KOPT-K1 (cell line): Measurements from ENCODE around the gene DDHD1.

Experiments used
- H3K27ac ChIP-seq: fragments of 200-600 bp; sonication (generic); 2 replicates; pipeline ENCODE4 v1.5.1; 2016; ENCODE audit warnings: antibody characterized with exemption, mild to moderate bottlenecking, low read depth, low read length; ENCODE audit not compliant: poor library complexity, severe bottlenecking
- H3K36me3 ChIP-seq: fragments of 200-600 bp; sonication (generic); 2 replicates; pipeline ENCODE4 v1.5.1; 2017; ENCODE audit warnings: antibody characterized with exemption, mild to moderate bottlenecking, low read length, moderate library complexity; ENCODE audit not compliant: insufficient read depth
- H3K9me3 ChIP-seq: fragments of 200-600 bp; sonication (generic); 2 replicates; pipeline ENCODE4 v1.5.1; 2017; ENCODE audit warnings: antibody characterized with exemption, low read length, mild to moderate bottlenecking; ENCODE audit not compliant: insufficient read depth, poor library complexity, severe bottlenecking

DDHD1 gene

DNA sequence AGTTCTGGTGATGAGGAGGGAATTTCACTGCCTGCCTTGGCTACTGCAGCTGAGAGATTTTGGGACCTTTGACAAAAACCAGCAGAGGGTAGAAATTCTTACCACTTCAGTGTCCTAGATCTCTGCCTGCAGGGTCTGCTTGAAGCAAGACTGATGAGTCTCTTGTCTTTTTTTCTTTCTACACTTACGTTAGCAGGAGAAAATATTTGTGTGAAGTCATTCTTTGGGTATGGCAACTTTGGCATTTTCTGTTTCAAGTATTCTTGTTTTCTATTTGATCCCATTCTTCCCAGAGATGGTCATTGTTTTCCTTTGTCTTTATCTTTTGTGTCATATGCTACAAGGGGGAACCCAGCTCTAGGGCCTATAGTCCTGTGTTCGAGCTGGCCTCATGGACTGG lies 136.6 kb downstream of the DDHD1 start:
- Histone ChIP-seq H3K9me3 (no peaks in the 10 kb centered on the region), H3K36me3 (no peaks in the 10 kb centered on the region), H3K27ac (no peak overlapping the region)

DNA sequence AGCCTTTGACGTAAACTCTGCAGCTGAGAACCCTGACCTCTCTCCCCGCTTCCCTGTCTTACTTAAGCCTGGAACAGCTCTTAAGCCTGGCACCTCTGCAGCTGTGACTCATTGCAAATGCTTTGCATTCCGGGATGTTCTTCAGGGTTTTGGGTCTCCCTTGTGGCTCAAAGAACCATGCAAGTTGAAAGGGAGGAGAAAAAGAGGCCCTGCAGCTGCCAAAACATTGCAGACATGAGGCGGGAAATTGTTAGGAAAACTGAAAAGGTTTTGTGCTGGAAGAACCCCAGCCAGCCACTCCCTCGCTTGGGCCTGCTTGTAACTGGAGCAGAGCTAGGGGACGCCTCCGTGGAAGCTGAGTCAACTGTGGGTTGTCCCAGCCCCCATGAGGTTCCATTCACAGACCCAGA lies 142.1 kb downstream of the DDHD1 start:
- no peak overlapping the region for H3K27ac ChIP-seq
- H3K36me3 ChIP-seq, result no peaks in the 10 kb centered on the region
- H3K9me3 ChIP-seq, result no peaks in the 10 kb centered on the region

DNA sequence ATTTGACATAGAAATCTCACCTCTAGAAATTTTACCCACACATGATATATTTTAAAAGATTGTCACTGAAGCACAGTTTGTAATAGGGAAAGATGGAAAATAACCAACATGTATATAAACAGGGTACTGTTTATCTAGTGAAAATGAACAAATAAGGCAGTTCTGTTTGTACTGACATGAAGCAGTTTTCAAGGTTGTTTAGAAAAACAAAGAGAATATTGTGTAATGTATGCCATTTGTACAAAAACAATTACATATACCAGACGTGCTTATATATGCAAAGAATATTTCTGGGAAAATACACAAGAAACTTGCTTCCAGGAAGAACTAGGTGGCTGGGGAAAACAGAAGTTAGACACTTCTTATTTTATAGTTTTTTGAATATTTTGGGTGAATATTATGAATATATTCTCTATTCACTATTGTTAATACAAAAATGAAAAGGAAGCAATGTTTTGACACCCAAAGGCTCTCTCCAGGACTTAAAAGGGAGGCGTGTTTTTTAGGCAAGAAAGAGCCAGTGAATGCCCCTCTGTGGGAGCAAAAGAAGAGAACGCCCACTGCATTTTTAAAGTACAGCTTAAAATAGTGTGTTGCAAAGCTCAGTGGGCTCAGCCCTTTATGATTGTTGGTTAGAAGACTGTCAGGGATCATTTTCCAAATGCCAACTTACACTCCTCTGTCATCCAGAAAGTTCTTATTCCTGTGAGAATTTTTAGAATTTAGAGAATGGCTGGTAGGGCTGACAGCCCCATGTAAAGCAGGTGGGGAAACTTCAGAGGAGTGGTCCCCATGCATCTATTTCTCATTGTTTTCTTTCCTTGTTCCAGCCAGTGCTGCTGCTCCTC lies 142.7 kb downstream of the DDHD1 start:
- no peak overlapping the region for H3K27ac ChIP-seq
- H3K9me3 ChIP-seq, result no peaks in the 10 kb centered on the region
- no peaks in the 10 kb centered on the region for H3K36me3 ChIP-seq

DNA sequence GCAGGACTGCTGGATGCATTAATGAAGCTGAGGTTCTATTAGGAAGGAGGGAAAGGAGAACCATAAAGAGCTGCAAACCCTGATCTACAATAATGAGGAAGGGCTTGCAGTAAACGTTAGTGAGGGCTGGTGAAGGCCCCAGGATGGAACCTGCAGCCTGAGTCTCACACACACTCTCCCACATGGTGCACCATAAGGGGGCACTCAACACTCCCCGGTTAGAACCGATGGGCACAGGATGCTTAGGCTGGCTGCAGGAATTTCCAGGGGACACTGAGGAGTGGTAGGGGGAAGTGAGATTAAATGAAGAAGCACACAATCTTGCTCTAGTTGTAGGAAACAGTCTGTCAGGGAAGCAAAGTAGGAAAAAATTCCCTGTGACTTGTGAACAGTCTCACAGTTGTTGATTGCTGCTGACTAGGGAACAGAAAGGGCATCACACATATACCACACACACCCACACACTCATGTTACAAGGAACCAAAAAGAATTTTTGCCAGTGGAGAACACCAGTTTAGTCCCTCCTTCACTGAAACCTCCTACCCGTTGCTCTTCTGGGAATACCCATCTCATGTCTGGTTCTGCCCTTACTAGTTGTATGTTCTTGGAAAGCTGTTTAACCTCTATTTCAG lies 146.1 kb downstream of the DDHD1 start:
- Histone ChIP-seq H3K27ac (no peak overlapping the region), H3K9me3 (no peaks in the 10 kb centered on the region), H3K36me3 (no peaks in the 10 kb centered on the region)

DNA sequence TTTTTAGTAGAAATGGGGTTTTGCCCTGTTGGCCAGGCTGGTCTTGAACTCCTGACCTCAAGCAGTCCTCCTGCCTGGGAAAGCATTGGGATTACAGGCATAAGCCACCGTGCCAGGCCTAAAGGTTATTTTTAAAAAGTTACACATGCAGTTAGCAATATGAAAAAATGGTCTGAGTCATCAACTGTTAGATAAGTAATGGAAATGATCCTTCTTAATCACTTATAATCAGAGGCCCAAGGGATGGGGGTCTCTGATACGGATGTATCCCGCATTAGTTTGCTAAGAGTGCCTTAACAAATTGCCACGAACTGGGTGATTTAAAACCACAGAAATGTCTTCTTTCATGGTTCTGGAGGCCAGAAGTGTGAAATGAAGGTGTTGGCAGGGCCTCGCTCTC lies 148.1 kb downstream of the DDHD1 start:
- Histone ChIP-seq H3K9me3 (no peaks in the 10 kb centered on the region), H3K27ac (no peak overlapping the region), H3K36me3 (no peaks in the 10 kb centered on the region)

DNA sequence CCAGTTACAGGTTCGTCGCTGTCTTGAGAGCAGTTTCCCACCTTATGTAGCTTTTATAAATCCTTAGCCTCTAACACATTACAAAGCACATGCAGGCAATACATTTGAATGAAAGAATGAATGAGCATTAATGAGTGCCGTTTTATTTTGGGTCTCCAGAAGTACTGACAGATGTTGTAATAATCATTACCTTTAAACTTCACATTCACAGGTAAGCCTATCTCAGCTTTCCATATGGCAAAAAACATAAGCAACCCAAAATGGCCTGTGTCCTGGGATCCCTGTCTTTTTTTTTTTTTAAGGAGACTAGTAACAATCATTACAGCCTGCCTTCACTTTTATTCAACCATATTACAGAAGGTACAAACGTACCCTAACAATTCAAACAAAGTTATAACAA lies 149.3 kb downstream of the DDHD1 start:
- Histone ChIP-seq H3K27ac (no peak overlapping the region), H3K9me3 (no peaks in the 10 kb centered on the region), H3K36me3 (no peaks in the 10 kb centered on the region)

DNA sequence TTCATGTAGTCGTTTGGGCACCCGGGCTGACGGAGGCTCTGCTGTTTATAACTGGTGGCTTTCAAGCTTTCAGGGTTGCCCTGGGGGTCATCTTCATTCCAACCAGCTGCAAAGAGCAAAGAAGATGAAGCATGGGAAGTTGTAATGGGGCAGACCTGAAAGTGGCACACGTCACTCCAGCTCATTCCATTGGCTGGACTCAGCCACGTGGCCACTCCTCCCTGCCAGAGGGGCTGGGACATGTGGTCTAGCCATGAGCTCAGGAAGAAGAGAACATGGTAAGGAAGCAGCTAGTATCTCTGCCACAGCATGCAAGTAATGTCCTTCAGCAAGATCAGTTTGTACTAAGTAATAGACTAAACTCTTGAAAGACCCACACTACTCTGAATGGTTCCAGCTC lies 150.5 kb downstream of the DDHD1 start:
- Histone ChIP-seq H3K36me3 (no peaks in the 10 kb centered on the region), H3K27ac (no peak overlapping the region), H3K9me3 (no peaks in the 10 kb centered on the region)

DNA sequence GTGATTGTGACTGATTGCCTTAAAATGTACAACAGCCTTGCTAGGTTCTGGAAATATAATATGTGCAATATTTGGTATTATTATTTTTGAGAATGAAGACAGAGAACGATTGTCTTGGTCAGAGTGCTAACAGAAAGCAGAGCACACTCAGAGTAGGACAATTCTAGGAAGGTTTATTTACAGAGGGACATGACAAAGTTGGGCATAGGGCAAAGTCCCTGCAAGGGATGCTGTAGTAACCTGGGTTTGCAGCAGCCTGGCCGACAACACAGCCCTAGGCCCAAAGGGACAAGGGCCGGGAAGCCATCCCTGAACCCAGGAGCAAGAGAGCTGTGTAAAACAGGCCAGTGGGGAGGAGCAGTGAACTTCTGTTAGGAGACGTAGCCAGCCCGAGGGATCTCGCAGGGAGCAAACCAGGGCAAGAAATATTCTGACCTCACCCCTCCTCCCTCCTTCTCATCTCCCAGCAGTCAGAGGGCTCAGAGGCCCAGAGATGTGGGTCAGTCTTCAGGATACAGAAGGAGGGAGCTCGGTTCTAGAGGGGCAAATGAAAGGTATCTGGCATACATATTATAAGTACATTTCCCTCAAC lies 151.2 kb downstream of the DDHD1 start:
- Histone ChIP-seq H3K9me3 (no peaks in the 10 kb centered on the region), H3K27ac (no peak overlapping the region), H3K36me3 (no peaks in the 10 kb centered on the region)

DNA sequence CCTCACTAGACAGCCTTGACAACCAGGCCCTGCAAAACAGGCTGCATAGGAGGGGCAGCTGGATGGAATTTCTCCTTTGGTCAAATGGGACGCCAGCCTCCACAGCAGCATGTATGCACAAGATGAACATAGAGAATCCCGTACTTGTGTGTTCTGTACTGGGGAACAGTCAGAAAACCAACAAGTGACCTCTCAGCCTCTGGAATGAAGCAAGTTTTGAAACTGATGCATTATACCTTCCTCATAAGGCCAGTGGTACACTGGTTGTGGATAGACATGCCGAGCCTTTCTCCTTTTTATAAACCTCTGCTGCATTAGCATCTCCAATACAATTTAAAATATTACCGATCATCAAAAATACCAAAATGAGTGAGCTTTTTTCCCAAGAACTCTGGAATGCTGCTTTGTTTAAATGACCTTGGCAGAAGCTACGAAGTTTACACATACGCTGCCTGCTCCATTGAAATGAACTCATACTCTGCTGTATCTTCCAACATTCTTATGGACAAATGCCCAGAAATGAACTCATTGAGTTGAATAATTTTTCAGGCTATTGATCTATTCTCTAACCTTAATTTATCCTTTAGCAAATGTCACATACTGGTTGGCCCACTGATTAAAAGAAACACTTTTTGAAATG lies 154.6 kb downstream of the DDHD1 start:
- Histone ChIP-seq H3K36me3 (no peaks in the 10 kb centered on the region), H3K9me3 (no peaks in the 10 kb centered on the region), H3K27ac (no peak overlapping the region)

DNA sequence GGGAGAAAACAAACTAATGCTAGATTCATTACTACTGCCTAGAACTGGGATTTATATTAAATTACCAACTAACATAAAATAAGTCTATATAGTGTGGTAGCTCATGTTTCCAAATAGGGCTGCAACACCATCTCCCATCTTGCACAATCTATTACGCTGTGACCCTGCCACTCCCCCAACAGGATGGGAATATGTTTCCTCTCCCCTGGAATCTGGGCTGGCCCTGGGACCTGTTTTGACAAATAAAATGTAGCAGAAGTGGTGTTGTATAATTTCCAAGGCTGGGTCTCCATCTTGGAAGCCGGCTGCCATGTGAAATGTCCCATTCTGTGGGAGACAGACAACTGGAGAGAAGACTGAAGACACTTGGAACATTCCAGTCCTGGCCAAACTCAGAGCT lies 156.6 kb downstream of the DDHD1 start:
- H3K9me3 ChIP-seq, result no peaks in the 10 kb centered on the region
- no peak overlapping the region for H3K27ac ChIP-seq
- H3K36me3 ChIP-seq, result no peaks in the 10 kb centered on the region

DNA sequence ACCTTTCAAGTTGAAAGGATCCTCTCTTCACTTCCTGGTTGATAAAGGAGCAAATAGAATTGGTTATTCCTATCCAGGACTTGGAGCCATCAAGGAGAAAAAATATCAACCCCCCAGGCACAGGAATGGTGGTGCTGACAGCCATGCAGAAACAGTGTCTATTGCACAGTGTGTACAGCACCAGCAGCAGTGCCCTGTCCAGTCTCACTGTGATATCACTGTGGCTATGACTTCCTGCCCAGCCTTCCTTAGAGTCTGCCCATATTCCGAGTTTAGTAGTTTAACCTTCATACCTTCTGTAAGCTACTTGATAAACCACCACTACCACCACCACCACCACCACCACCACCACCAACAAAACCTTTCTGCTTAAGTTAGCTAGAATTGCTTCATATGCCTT lies 157.1 kb downstream of the DDHD1 start:
- no peak overlapping the region for H3K27ac ChIP-seq
- H3K36me3 ChIP-seq, result no peaks in the 10 kb centered on the region
- no peaks in the 10 kb centered on the region for H3K9me3 ChIP-seq

DNA sequence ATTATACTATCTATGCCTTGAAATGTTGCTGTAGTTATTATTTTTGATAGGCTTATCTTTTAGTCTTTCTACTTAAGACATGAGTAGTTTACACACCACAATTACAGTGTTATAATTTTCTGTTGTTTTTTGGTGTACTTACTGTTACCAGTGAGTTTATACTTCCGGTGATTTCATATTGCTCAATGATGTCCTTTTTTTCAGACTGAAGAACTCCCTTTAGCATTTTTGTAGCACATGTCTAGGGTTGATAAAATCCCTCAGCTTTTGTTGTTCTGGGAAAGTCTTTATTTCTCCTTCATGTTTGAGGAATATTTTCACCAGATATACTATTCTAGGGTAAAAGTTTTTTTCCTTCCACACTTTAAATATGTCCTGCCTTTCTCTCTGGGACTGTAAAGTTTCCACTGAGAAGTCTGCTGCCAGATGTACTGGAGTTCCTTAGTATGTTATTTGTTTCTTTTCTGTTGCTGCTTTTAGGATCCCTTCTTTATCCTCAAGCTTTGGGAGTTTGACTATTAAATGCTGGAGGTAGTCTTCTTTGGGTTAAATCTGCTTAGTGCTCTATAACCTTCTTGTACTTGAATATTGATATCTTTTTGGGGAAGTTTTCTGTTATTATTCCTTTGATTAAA lies 160.8 kb downstream of the DDHD1 start:
- no peaks in the 10 kb centered on the region for H3K9me3 ChIP-seq
- no peak overlapping the region for H3K27ac ChIP-seq
- H3K36me3 ChIP-seq, result no peaks in the 10 kb centered on the region

DNA sequence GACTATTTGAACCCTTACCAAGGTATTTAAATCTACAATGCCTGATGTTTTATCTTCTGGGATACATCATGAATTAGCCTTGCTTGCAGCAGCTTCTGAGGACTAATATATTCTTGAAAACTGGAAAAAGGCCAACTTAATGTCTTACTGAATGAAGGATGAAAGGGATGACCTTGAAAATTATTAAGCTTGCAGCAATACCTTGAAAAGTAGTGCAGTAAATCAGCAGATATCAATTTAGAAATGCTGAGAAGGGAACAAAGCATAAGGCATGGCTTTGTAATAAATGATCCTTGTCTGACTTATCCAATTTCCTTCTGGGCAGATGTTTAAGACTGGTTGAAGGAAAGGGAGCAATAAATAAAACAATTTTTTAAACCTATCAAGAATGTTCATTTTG lies 165.0 kb downstream of the DDHD1 start:
- Histone ChIP-seq H3K9me3 (no peaks in the 10 kb centered on the region), H3K27ac (no peak overlapping the region), H3K36me3 (no peaks in the 10 kb centered on the region)

DNA sequence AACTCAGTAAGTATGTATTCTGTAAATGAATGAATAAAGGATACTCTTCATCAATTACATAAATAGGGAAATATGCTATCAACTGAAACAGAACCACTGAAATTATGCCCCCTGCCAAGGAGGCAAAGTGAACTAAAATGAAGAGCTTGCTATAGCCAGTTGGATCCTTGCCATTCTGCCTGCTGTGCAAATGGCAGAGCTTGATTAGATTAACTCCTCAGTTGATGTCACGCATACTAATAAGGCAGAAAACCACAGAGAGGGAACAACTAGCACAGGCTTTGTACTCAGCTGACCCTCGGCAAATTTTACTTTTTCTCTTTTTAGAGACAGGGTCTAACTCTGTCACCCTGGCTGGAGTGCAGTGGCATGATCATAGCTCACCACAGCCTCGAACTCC lies 165.6 kb downstream of the DDHD1 start:
- H3K27ac ChIP-seq, result no peak overlapping the region
- H3K36me3 ChIP-seq, result no peaks in the 10 kb centered on the region
- no peaks in the 10 kb centered on the region for H3K9me3 ChIP-seq

DNA sequence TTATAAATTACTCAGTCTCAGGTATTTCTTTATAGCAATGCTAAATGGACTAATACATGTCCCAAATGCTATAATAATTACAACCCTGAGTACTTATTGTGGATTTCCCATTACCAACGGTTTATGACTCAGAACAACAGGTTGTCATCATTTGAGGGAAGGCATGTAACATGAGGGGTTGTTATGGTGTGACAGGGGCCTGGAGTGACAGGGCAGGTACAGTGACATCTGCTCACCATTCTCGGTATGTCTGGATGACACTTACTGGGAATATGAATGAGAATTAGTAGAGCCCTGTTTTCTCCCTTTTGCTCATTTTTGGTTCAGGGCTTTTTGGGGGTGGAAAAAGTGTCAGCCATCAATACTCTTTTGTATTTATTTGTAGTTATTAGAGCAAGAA lies 166.1 kb downstream of the DDHD1 start:
- Histone ChIP-seq H3K27ac (no peak overlapping the region), H3K36me3 (no peaks in the 10 kb centered on the region), H3K9me3 (no peaks in the 10 kb centered on the region)
